HG03135 (cell line): ENCODE data around the gene PARP8.
"Not testable (repeated sequence)": the region's sequence is repeated elsewhere in the genome, so short reads cannot be mapped to it uniquely, and the experiment has no call there.

Experiments used
- ATAC-seq: cut with Tn5 transposase; IDR thresholded peaks from one replicate; pipeline ENCODE4 v1.9.1; 2021; ENCODE audit warnings: mild to moderate bottlenecking, moderate library complexity; ENCODE audit not compliant: unreplicated experiment

Gene PARP8

DNA sequence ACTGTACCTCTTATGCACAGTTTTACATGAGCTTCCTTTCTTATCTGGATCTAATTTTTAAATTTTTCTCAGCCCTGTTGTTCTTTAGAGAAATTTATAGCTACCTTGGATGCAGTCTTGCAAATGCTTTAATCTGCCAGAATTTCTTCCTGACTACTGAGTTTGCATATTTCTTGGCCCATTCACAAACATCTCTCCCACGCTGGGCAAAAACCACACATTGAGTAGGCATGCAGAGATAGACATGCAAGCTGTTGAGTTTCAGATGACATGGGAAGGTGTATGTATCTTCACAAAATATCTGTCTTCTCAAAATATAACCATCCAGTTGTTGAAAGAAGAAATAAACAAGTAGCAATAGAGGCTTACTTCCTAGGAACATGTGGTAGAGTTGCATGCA is 101.2 kb downstream of the PARP8 start:
- no peak for ATAC-seq

DNA sequence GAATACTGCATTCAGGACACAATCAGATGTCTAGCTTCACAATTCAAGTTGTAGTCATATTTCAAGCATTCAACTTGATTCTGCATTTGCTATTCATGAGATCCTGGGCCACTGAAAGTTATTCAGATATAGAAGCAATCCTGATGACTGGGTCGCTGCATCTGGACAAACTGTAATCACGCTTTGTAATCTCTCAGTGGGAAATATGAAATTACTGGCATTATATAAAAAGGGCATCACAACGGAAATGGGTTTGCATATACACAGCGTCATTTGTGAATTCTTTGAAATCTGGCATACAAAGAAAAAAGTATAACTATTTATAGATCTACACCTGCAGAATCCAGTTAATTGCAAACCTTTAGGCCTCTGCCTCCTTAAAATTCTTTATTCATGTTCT is 102.2 kb downstream of the PARP8 start:
- ATAC-seq, result no peak

DNA sequence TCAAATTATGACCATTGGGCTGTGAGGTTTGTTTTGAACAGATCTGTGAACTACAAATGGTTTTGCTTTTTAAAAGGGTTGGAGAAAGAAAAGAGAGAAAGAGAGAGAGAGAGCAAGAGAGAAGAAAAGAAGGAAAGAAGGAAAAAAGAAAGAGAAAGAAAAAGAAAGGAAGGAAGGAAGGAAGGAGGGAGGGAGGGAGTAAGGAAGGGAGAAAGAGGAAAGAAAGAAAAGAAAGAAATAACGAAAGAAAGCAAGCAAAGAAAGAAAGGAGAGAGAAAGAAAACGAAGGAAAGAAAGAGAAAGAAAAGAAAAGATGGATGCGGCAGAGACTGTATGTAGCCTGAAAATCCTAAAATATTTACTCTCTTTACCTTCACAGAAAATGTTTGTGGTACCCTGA is 104.0 kb downstream of the PARP8 start:
- no peak for ATAC-seq

DNA sequence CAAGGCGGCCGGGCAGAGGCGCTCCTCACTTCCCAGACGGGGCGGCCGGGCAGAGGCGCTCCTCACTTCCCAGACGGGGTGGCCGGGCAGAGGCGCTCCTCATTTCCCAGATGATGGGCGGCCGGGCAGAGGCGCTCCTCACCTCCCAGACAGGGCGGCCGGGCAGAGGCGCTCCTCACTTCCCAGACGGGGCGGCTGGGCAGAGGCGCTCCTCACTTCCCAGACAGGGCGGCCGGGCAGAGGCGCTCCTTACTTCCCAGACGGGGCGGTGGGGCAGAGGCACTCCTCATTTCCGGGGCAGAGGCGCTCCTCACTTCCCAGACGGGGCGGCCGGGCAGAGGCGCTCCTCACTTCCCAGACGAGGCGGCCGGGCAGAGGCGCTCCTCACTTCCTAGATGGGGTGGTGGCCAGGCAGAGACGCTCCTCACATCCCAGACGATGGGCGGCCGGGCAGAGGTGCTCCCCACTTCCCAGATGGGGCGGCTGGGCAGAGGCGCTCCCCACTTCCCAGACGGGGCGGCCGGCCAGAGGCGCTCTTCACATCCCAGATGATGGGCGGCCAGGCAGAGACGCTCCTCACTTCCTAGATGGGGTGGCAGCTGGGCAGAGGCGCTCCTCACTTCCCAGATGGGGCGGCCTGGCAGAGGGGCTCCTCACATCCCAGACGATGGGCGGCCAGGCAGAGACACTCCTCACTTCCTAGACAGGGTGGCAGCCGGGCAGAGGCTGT is 108.2 kb downstream of the PARP8 start:
- not testable (repeated sequence) for ATAC-seq

DNA sequence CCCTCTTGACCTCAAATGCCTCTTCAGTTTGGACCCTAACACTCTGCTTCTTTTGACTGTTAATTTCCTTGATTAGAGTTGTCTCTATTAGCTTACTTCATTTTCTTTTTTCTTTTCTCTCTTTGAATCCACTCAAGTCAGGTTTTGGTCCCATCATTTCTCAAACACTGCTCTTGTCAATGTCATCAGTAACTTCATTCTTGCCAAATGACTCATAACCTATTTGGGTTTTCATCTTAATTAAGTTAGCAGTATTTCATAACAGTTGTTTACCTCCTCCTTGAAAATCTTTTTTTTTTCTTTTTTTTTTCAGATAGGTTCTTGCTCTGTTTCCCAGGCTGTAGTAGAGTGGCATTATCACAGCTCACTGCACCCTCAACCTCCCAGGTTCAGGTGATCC is 119.6 kb downstream of the PARP8 start:
- no peak for ATAC-seq

DNA sequence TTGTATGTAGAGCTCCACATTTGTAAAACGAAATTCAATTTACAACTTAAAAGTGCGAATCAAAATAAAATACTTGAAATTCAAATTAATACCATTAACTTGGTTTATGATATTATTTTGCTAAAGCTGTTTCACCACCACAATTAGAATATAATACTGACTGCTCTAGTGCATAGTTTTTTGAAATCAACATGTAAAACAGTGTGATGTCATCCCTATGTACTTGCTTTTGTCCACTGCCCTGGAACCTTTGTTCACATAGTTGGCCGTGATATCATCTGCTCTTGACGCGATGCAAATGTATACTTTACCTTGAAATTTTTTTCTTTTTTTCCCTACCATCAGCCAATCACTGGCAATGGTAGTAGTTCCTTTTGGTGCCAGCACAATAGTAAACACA is 125.4 kb downstream of the PARP8 start:
- no peak for ATAC-seq

DNA sequence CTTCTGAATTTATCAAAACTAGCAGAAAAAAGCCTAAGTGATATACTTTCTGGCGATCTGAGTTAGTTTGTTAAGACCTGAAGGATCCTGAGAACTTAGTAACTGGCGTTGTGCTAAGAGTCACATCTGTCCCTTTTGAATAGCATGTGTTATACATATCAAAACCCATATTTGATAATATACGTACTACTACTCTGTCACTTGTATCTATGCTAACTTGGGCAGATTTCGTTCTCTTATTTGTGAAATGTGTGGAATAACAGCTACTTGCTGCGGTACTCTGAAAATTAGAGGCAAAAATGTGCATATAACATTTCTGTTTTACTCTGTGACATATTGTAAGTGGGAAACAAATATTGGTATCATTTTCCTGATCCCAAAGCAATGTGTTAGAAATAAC is 126.4 kb downstream of the PARP8 start:
- no peak for ATAC-seq

DNA sequence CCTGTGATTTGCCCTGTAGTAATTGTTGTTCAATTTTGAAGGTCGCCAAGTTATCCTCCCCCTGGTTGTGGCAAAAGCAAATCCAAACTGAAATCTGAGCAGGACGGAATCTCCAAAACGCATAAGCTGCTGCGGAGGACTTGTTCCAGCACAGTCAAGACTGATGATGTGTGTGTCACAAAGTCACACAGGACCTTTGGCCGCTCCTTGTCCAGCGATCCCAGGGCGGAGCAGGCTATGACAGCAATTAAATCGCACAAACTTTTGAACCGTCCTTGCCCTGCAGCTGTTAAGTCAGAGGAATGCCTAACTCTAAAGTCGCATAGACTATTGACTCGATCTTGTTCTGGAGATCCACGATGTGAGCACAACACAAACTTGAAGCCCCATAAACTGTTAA is 128.4 kb downstream of the PARP8 start:
- no peak for ATAC-seq

DNA sequence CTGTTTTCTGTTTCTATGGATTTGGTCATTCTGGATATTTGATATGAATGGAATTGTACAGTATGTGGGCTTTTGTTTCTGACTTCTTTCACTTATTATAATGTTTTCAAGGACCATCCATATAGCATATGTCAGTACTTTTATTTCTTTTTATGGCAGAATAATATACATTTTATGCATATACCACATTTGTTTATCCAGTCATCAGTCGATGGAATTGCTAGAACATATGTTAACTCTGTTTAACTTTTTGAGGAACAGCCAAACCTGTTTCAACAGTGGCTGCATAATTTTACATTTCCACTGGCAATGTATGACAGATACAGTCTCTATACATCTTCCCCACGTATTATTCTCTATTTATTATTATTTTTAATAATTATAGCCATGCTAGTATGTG is 131.6 kb downstream of the PARP8 start:
- no peak for ATAC-seq

DNA sequence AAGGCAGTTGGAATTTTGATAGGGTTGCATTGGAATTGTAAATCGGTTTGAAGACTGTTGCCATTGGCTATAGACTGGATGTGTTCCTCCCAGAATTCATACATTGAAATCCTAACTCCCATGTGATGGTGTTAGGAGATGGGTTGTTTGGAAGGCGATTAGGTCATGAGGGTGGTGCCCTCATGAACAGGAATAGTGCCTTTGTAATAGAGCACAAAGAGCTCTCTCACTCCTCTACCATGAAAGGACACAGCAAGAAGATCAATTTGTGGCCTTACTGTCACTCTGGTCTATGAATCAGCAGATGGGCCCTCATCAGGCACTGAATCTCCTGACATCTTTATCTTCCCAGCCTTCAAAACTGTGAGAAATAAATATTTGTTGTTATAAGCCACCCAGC is 133.2 kb downstream of the PARP8 start:
- ATAC-seq, result no peak

DNA sequence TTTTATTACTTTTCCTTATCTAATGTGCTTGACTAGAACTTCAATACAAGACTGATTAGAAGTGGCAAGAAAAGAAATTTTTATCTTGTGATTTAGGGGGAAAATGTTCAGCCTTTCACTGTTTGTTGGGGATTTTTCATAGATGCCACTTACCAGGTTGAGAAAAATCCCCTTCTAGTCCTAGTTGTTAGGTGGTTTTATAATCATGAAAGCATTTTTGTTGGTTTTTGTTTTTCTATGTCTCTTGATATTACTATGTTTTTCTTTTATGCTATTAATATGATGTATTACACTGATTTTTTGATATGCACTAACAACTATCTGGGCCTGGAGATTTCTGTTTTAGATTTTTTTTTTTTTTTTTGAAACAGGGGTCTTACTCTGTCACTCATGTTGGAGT is 134.0 kb downstream of the PARP8 start:
- ATAC-seq, result no peak

DNA sequence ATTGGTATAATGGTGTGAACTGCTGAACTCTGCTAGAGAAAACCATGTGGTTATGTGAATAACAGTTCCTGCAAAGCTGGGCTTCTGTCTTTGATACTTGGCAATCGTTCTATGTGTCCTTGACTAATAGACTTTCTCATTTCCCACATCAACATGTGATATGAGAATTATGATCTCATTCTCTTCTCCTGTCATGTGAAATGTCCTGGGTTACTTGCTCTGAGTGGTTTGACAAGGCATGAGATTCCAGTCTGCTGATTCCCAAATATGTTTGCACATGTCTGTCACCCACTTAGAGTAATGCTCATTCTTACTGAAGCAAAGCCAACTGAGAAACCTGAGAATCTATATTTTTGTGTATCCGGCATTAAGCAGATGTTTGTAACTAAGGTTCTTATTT is 141.2 kb downstream of the PARP8 start:
- no peak for ATAC-seq

DNA sequence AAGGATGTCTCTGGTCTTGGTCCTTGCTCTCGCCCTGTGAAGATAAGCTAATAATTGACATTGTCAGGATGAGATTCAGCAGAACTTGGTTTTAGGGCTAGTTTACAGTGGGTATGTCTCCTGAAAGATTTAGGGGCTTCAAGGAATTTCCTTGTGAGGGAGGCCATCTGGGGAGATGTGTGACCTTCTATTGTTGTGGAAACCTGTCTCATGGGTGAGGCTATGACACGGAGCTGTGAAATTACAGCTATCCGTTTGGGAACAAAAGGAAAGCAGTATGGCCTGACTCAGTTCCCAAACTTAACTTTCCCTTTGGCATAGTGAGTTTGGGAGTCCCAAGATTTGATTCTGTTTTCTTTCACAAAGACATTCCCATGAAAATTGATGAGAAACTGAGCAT is 142.0 kb downstream of the PARP8 start:
- no peak for ATAC-seq

DNA sequence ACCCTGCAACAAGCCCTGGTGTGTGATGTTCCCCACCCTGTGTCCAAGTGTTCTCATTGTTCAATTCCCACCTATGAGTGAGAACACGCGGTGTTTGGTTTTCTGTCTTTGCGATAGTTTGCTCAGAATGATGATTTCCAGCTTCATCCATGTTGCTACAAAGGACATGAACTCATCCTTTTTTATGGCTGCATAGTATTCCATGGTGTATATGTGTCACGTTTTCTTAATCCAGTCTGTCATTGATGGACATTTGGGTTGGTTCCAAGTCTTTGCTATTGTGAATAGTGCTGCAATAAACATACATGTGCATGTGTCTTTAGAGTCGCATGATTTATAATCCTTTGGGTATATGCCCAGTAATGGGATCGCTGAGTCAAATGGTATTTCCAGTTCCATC is 145.3 kb downstream of the PARP8 start:
- ATAC-seq, result not testable (repeated sequence)

DNA sequence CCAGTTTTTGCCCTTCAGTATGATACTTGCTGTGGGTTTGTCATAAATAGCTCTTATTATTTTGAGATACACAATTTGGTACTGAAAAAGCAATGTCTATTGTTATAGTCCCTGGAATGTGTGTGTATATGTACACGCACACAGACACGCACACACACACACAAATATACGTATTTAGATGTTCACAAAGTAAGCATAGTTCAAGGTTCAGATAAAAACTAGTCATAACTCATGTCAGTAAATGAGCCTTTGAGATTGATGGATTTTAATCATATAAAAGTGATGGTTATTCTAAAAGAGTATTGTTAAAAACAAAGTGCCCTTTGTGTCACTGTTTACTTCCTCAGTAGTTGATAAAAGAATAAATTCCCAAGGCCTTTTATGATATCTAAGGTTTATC is 147.3 kb downstream of the PARP8 start:
- ATAC-seq, result no peak

DNA sequence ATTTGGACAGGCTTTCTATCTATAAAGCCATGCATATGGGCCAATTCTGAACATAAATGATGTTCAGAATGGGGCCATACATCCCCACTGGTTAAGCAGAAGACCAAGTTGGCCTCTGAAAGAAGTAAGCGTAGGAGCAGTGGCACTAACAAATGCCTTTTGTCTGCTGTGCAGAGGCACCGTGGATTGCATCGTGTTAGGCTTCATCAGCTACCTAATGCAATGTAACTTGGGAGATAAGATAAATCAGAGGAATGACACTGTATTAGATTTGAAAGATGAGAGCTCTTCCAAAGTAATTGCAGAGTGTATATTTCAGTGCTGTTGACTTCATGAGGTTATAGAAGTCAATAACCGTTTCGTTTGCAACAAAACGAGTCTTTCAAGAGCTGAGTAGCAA is 148.1 kb downstream of the PARP8 start:
- no peak for ATAC-seq

DNA sequence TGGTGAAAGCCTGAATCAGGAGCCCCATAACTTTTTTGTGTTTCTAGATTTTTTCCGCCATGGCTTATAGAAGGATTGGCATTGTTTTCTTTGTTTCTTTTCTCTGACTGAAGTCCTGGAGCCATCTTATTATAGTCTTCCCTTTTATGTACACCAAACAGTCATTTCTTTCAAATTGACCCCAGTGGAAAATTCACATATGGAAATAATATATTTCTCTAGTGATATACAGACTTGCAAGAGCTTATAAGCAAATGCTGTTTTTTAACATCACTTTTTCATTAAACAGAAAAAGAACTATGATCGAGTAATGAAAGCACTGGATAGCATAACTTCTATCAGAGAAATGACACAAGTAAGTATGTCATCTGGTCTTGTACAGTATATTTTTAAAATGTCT is 155.6 kb downstream of the PARP8 start:
- ATAC-seq, result no peak

DNA sequence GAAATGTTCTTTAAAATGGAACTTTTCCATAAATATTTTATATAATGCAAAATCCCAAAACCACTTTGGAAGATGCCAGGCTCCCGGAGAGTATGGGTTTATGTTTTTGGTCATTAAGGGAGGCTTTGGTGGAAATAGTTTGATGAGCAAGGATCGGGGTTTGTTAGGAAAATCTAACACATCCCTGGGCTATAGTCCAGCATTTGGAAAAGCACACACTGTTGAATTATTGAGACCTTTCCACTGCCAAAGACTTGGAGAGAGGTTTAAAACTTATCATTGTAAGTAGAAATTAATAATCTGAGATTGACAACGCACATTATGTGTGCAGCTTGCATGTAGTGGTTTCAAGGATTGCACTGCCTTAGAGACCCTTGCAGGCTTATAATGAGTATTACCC is 156.3 kb downstream of the PARP8 start:
- no peak for ATAC-seq

DNA sequence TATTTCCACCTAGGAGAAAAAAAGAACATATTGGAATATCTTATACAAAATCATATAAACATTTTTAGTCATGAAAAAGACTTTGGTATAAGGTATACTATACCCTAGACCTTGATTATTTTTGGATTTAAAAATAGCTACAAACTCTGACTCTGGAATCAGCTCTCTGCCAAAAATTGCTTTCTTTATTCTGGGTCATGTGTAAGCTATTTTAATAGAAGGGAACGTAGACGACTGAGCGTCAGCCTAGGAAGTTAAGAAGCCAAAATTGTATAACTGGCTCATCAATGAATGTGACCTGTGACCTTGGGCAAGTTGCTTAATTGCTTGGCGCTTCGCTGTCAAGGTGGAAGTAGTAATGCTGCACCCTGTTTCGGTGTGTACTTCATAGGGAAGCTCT is 157.1 kb downstream of the PARP8 start:
- ATAC-seq, result no peak

DNA sequence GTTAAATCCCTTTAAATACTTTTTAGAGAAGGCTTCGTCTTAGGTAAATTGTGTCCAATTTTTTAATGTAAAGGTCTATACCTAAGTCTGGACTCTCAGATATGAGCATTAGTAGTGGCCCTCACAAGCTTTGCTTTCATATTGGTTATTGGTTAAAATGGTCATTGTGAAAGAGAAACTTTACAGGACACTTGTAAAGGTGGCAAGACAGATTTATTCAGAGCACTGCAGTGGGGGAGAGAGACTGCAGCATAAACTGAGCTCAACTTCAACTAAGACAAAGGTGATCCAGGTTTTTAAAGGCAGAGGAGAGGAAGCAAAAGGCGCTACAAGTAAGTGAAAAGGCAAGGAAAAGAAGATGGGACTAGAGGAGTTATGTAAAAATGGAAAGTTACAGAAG is 157.7 kb downstream of the PARP8 start:
- ATAC-seq, result no peak

DNA sequence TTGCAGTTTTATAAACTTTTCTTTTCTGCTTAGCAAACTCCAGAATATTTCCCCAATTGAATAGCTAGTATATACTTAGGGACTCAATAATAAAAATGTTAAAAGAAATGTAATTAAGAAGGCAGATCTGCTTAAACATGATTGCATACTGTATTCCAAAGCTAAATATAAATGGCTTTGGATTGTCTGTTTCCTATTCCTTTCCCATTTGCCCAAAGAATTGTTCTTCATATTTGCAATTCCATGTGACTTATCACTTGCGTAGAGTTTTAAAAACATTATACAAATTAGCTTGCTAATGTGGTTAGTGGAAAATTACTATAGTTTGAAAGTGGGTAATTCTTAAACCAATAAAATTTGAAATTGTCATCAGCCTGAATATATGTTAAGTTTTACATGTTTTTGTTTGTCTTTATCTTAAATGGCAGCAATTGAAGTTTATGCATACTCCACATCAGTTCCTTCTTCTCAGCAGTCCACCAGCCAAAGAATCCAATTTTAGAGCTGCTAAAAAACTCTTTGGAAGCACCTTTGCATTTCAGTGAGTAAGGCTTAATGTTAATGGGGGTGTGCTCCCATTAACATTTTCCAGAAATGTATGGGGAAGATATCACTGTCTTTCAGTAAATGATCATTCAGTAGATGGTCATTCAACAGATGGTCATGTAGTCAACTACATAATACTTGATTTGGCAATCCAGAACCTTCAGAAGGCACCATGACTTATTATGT is 161.2 kb downstream of the PARP8 start:
- ATAC-seq, result no peak

DNA sequence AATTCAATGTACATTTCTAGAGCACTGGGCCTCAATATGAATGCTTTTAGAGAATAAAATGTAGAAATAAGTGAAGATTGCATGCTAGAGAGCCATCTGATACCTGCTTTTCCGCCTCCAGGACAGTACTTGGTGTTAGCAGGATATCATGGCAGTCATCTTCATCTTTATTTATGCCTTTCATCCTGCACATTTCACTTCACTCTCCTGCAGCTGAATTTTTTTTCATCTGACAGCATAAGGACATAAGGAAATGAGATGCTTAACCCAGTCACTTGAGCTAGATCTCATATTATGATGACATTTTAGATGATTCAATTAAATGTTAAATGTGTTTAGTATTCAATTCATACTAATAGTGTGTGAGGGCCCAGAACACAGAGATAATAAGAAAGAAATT is 162.6 kb downstream of the PARP8 start:
- ATAC-seq, result no peak
